Esophagus squamous epithelium (tissue), 5 donors: ENCODE measurements around the gene ATP8A2. TPM values are rescaled to one million over a fixed set of nuclear protein-coding genes. Genes with fewer than 3 reads are reported as not detected.

Experiments used
- DNase-seq: peaks from one replicate; lab custom pipeline; 2025; lab: John Stamatoyannopoulos, UW
- H3K27ac ChIP-seq, 4 donors: fragments of 200-600 bp; sonication (generic); one replicate each; pipeline ENCODE4 v1.5.1; 2016 to 2019; ENCODE audit warnings: mild to moderate bottlenecking in 1 of 4
- H3K27me3 ChIP-seq, 4 donors: fragments of 200-600 bp; sonication (generic); 1 replicate in 3 of 4; 2 replicates in 1 of 4; pipeline versions ENCODE4 v1.5.1 to v1.6.0; 2017 to 2021; ENCODE audit warnings: antibody characterized with exemption in 1 of 4
- H3K36me3 ChIP-seq, 3 donors: fragments of 200-600 bp; sonication (generic); one replicate each; pipeline ENCODE4 v1.5.1; 2016 to 2019
- H3K4me1 ChIP-seq, 3 donors: fragments of 200-600 bp; sonication (generic); one replicate each; pipeline ENCODE4 v1.5.1; 2017 to 2019
- H3K4me3 ChIP-seq, 4 donors: fragments of 200-600 bp; sonication (generic); 1 replicate in 3 of 4; 2 replicates in 1 of 4; pipeline ENCODE4 v1.5.1; 2016 to 2019; ENCODE audit warnings: mild to moderate bottlenecking in 2 of 4, moderate library complexity in 1 of 4
- H3K9me3 ChIP-seq, 3 donors: fragments of 200-600 bp; sonication (generic); one replicate each; pipeline ENCODE4 v1.5.1; 2016 to 2019
- CTCF ChIP-seq, 6 experiments: fragments of 450-650 bp in 4 of 6; fragments of 200-600 bp in 2 of 6; sonication (generic) in 2 of 6; IDR thresholded peaks; one replicate each; pipeline ENCODE4 v1.5.1; 2016 to 2019; ENCODE audit warnings: antibody characterized with exemption in 6 of 6, mild to moderate bottlenecking in 4 of 6, moderate library complexity in 4 of 6
- POLR2A ChIP-seq, 4 donors: fragments of 450-650 bp; IDR thresholded peaks; one replicate each; pipeline ENCODE4 v1.6.1; 2017; ENCODE audit warnings: antibody characterized with exemption in 4 of 4, mild to moderate bottlenecking in 4 of 4, moderate library complexity in 3 of 4
- WGBS, 2 donors: methylation state at CpG; one replicate each; pipeline ENCODE4 v1.1.5; 2018; 5-methylcytosine and 5-hydroxymethylcytosine counted together
- intact Hi-C: fragments of 100-400 bp; cut with DNase I; formaldehyde crosslinking; loops from one replicate; pipeline ENCODE4 v1.15.0; 2022
- total RNA-seq, 4 donors: library from RNA; depleted of rRNA; stranded (reverse); fragments of >200 nt; gene quantifications; one replicate each; pipeline ENCODE4 v1.1.0, GENCODE V29; 2016
- donor health status: DM: yes; HTN: yes; CAD: no.

The ATP8A2 gene
- total RNA-seq, 4 donors from 2014 or later: not detected

GRCh38 chr13:25978961-25979360 lies 607.2 kb downstream of the ATP8A2 start:
- H3K36me3 ChIP-seq: no peaks in the 10 kb centered on the region
- H3K27ac ChIP-seq: no peak overlapping the region
- H3K9me3 ChIP-seq: no peaks in the 10 kb centered on the region
- 79 to 91% methylated on average over 2 of the region's 2 CpGs for WGBS, 2 donors
- no peaks in the 10 kb centered on the region for H3K4me1 ChIP-seq
- intact Hi-C loops: no loop called here
- H3K4me3 ChIP-seq: no peak overlapping the region
- no peak for TF ChIP-seq POLR2A (IDR thresholded peaks at IDR 0.05)
- TF ChIP-seq CTCF (IDR thresholded peaks at IDR 0.05): no peak
- DNase-seq: no peak
- H3K27me3 ChIP-seq: peaks cover 0 to 22% (median 0%) of the 10 kb centered on the region in 4 donors

- TF ChIP-seq POLR2A (IDR thresholded peaks at IDR 0.05) (no peak), CTCF (IDR thresholded peaks at IDR 0.05) (no peak)
- H3K9me3 ChIP-seq: no peaks in the 10 kb centered on the region
Measured at GRCh38 chr13:25979371-25979770, 607.6 kb downstream of the ATP8A2 start.

GRCh38 chr13:25980255-25980654 lies 608.5 kb downstream of the ATP8A2 start:
- Histone ChIP-seq H3K27ac (no peak overlapping the region), H3K9me3 (no peaks in the 10 kb centered on the region), H3K27me3 (peaks cover 0 to 14% (median 0%) of the 10 kb centered on the region in 4 donors), H3K4me1 (no peaks in the 10 kb centered on the region), H3K4me3 (no peak overlapping the region), H3K36me3 (no peaks in the 10 kb centered on the region)
- DNase-seq: no peak
- TF ChIP-seq CTCF (IDR thresholded peaks at IDR 0.05) (peak in 1 of 6 experiments; percentile 7), POLR2A (IDR thresholded peaks at IDR 0.05) (no peak)
- intact Hi-C loops: no loop called here
- WGBS, 2 donors: 35 to 55% methylated on average over 2 of the region's 2 CpGs

More at GRCh38 chr13:25979371-25979770, 607.6 kb downstream of the ATP8A2 start:
- Histone ChIP-seq H3K4me1 (no peaks in the 10 kb centered on the region), H3K4me3 (no peak overlapping the region), H3K36me3 (no peaks in the 10 kb centered on the region), H3K27ac (no peak overlapping the region), H3K27me3 (peaks cover 0 to 22% (median 0%) of the 10 kb centered on the region in 4 donors)
- intact Hi-C loops: no loop called here
- DNase-seq: no peak
- WGBS, 2 donors: 91 to 94% methylated on average over 6 of the region's 6 CpGs

DNA sequence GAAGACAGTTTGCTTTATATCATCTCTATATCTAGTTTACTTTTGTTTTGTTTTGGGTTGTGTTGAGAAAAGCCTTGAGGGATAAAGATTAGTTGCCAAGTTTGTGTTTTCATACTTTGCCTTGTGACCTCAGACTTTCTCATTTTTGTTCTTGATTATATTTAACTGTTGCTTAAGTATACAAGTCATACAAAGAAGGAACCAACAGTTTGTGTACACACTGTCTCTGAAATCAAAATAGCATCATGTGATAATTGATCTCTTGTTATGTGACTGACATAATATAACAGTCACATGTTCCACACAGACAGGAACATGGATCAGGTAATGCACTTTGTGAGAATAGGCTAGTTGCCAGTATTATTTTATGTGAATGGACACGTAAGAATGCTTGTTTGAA lies 609.3 kb downstream of the ATP8A2 start:
- Histone ChIP-seq H3K4me1 (no peaks in the 10 kb centered on the region), H3K4me3 (no peak overlapping the region), H3K9me3 (no peaks in the 10 kb centered on the region), H3K27me3 (peaks cover 0 to 13% (median 0%) of the 10 kb centered on the region in 4 donors), H3K36me3 (no peaks in the 10 kb centered on the region), H3K27ac (no peak overlapping the region)
- DNase-seq: no peak
- WGBS, 2 donors: 26 to 46% methylated on average over 1 of the region's 1 CpG
- no peak for TF ChIP-seq POLR2A (IDR thresholded peaks at IDR 0.05)
- TF ChIP-seq CTCF (IDR thresholded peaks at IDR 0.05): no peak
- intact Hi-C loops: no loop called here

DNA sequence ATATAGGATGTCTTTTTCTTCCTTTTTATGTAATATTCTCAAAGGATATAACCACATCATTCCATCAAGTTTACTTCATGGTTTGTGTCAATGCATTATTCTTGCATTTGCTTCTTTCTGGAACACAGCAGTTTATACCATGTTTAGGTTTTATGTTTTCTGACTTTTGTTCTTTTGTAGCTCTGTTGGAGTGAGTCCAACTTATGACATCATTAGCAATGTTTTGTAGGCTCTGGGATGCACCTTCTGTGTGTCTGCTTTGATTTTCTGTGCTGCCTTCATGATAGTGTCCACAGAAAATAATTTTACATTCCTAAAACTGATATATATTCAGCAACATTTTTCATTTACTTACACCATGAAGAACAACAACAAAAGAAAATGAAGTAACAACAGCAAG lies 611.1 kb downstream of the ATP8A2 start:
- no peak overlapping the region for H3K27ac ChIP-seq
- no peaks in the 10 kb centered on the region for H3K36me3 ChIP-seq
- H3K27me3 ChIP-seq: no peaks in the 10 kb centered on the region
- TF ChIP-seq CTCF (IDR thresholded peaks at IDR 0.05) (no peak), POLR2A (IDR thresholded peaks at IDR 0.05) (no peak)
- no peak for DNase-seq
- H3K9me3 ChIP-seq: no peaks in the 10 kb centered on the region
- H3K4me3 ChIP-seq: no peak overlapping the region
- intact Hi-C loops: no loop called here
- no peaks in the 10 kb centered on the region for H3K4me1 ChIP-seq
